ENCODE measurements around the gene ABHD14A.

DNA sequence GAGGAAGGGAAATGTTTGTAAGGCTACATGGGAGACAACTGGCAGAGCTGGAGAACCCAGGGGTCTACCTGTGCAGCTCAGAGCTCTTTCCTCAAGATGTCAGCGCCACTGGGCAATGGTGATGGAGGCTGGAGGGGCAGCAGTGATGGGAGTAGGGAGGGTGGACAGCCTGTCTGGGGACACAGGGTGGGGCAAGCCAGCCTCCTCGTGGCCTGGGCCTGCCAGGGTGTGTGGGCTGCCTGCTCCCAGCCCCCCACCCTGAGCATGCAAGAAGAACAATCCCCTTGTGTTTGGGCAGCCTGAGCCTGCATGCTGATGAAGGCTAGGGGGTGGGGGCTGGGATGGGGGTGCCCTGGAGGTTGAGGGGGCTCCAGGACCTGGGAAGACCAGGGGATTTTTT lies 8.8 kb upstream of the ABHD14A start:
- TF ChIP-seq CTCF (IDR thresholded peaks at IDR 0.05) (no peak), POLR2A (IDR thresholded peaks at IDR 0.05; ENCODE audit: low read depth) (no peak), EP300 (IDR thresholded peaks at IDR 0.05) (no peak)

Data from esophagus muscularis mucosa (tissue), 4 donors.